Activated naive CD4-positive, alpha-beta T cell treated with anti-CD3 and anti-CD28 coated beads, Interleukin-2, amount 50 U/mL, for 72 hours (primary cell): ENCODE measurements around the gene GNMT. TPM values are rescaled to one million over a fixed set of nuclear protein-coding genes. Genes with fewer than 3 reads are reported as not detected.

ENCODE experiments used
- total RNA-seq, 2 donors: library from RNA; stranded (reverse); gene quantifications; one replicate each; pipeline ENCODE4 v1.2.3, GENCODE V29; 2022

The GNMT gene
- total RNA-seq, 2 donors from 2014 or later: 0.54 to 1.0 TPM

Other genes with a start within 250 kb of the GNMT start
- not detected for gene PRPH2, start 238.2 kb upstream of the GNMT start, total RNA-seq
- 10 to 100 TPM; 14.2 to 19.5 TPM for gene TBCC, start 214.7 kb upstream of the GNMT start, total RNA-seq
- 10 to 100 TPM; 12.4 to 15.0 TPM for gene BICRAL, start 178.7 kb upstream of the GNMT start, total RNA-seq
- gene RPL7L1, start 81.1 kb upstream of the GNMT start, total RNA-seq: 100 to 1,000 TPM; 120 to 125 TPM
- not detected for gene PTCRA, start 44.7 kb upstream of the GNMT start, total RNA-seq
- gene CNPY3, start 31.3 kb upstream of the GNMT start, total RNA-seq: 10 to 100 TPM; 37.9 to 51.6 TPM
- gene PEX6, start 18.4 kb downstream of the GNMT start, total RNA-seq: 10 to 100 TPM in 1 of 2 donors, 1 to 10 TPM in 1; 7.9 to 13.8 TPM
- gene PPP2R5D, start 23.8 kb downstream of the GNMT start, total RNA-seq: 10 to 100 TPM; 53.0 to 96.0 TPM
- 10 to 100 TPM; 79.4 to 83.6 TPM for gene MEA1, start 53.2 kb downstream of the GNMT start, total RNA-seq
- 10 to 100 TPM; 67.7 to 74.0 TPM for gene KLHDC3, start 53.5 kb downstream of the GNMT start, total RNA-seq
- 10 to 100 TPM; 45.6 to 46.9 TPM for gene RRP36, start 60.9 kb downstream of the GNMT start, total RNA-seq
- gene CUL7, start 93.1 kb downstream of the GNMT start, total RNA-seq: 10 to 100 TPM; 13.0 to 21.6 TPM
- 10 to 100 TPM; 87.4 to 99.8 TPM for gene MRPL2, start 98.7 kb downstream of the GNMT start, total RNA-seq
- 10 to 100 TPM; 19.9 to 50.1 TPM for gene KLC4, start 98.9 kb downstream of the GNMT start, total RNA-seq
- 1 to 10 TPM; 2.9 to 4.7 TPM for gene PTK7, start 115.6 kb downstream of the GNMT start, total RNA-seq
- gene SRF, start 210.5 kb downstream of the GNMT start, total RNA-seq: 10 to 100 TPM; 31.0 to 42.7 TPM
- gene CUL9, start 221.4 kb downstream of the GNMT start, total RNA-seq: 10 to 100 TPM; 45.7 to 88.0 TPM